A549 (cell line): Measurements from ENCODE around the gene UNC13C.

Source experiments
- CHD2 ChIP-seq: fragments of 150-350 bp; IDR thresholded peaks from 2 replicates; pipeline ENCODE4 v1.6.1; 2014; ENCODE audit warnings: low read length; ENCODE audit not compliant: partially characterized antibody
- CTCF ChIP-seq: fragments of >200 bp; sonication (Bioruptor Twin); formaldehyde crosslinking; IDR thresholded peaks from 3 replicates; pipeline ENCODE4 v1.5.1; 2016
- HDAC2 ChIP-seq: fragments of 200-600 bp; sonication (generic); IDR thresholded peaks from 2 replicates; pipeline ENCODE4 v1.6.1; 2016
- POLR2A ChIP-seq: IDR thresholded peaks from 2 replicates; pipeline ENCODE4 v1.6.1; 2012; ENCODE audit warnings: mild to moderate bottlenecking, low read length
- SMC3 ChIP-seq: fragments of >200 bp; sonication (Bioruptor Twin); formaldehyde crosslinking; IDR thresholded peaks from 3 replicates; pipeline ENCODE4 v1.6.1; 2018; ENCODE audit warnings: inconsistent platforms

- TF ChIP-seq POLR2A (no peak), HDAC2 (no peak), CHD2 (no peak), CTCF (no peak), SMC3 (no peak)
These were observed 604.8 kb downstream of the UNC13C start for GRCh38 chr15:54582863-54583643.
